ENCODE results near the gene GRP.

The GRP gene

DNA sequence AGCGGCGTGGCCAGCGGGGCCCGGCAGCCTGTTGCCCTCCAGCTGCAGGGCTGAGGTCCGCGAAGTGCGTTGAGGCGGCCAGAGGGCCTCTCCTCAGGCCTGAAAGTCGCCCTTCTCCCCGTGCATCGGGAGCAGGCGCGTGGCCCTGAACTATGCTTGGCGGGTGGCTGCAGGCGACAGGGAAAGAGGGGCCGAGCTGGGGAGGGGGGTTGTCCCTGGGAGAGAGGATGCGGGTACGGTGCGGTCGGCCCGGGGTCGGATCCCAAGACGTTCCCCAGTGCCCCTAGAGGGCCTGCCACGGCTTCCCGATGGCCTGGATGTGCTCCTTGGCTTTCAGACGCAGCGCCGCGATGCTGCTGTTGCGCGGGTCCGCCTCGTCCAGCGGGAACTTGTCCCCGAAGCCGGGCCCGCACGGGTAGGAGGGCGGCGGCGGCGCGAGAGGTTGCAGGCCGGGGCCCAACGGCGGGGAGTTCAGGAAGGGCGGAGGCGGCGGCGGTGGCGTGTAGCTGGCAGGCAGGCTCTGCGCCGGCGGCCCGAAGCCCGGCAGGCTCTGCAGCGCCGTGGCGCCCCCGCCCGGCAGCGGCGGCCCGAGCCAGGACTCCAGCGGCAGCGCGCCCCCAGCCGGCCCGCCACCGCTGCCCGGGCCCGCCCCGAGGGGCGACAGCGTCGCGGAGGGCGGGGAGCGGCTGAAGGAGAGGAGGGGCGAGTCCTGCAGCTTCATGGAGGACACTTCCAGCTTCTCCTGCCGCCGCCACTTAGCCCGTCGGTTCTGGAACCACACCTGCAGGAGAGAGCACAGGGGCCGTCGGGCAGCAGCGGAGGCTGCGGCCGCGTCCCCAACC, 49.0 kb downstream of the GRP start:
- no peak for DNase-seq

DNA sequence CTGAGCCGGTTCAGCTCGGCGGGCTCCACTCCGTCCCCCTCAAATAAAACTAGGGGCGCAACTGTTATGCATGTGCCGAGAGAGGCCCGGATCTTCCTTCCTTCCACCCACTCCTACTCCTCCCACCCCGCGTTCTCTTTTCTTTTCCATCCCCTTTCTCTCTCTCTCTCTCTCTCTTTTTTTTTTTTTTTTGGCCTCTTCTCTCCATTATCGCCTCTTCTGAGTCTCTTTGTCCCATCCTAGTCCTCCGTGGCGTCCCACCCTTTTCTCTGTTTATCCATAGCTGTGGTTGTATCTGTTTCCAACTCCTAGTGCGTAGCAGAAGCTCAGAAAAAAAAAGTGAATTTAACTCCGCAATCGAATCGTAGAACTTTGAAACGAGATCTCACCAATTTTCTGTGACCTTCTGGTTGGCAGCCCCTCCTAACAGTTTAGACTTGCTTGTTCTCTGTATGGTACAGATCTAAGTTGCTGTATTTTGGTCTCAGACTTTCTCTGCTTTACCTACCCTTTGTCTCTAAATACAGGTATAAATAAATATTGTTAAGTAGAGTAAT, 49.7 kb downstream of the GRP start:
- DNase-seq, result no peak

GRCh38 chr18:59270689-59271257, 50.8 kb downstream of the GRP start:
- no peak for DNase-seq

GRCh38 chr18:59271606-59272220, 51.8 kb downstream of the GRP start:
- no peak for DNase-seq

- no peak for DNase-seq
These were observed 52.4 kb downstream of the GRP start for GRCh38 chr18:59272221-59272888.

DNA sequence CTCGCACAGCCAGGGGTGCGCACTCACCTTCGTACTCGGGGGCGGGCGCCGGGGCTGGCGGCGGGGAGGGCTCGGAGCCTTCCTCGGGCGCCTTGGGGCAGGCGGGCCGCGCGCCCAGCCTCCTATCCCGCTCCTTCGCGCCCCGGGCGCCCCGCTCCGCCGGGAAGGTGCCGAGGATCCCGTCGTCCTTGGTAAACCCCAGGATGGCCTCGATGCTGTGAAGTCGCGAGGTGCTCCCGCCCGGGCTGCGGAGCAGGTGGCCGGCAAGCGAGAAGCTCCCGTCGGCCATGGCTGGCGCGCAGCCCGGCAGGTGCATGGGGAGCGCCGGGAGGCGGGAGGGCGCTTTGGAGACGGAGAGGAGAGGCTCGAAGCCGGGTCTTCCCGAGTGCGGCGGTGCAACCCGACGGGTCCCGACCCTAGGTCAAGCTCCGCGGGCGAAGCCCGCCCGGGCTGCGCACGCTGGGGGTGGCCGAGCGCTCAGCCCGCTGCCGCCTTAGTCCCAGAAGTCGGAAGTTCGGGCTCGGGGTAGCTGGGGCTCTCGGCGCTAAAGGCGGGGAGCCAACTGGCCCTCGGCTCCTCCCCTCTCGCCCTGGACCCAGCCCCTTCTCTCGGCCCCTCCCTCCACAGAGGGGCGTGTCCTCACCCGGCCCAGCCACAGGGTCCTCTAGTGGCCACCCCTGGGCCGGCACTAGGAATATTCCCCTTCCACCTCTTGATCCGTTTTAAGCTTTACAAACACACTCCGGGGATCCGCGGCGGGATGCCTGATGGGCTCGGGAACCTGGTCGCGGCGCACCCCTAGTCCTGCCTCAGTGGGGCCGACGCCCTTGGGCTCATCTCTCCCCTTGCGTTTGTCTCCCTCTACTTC, 53.2 kb downstream of the GRP start, which contains the start of gene RAX:
TSS of gene RAX (minus strand) at position 564 of the 868 bp plus-strand sequence. CDS start at position 316, 248 bp downstream.
- DNase-seq, result no peak

GRCh38 chr18:59273759-59274532, 54.0 kb downstream of the GRP start:
- no peak for DNase-seq

DNA sequence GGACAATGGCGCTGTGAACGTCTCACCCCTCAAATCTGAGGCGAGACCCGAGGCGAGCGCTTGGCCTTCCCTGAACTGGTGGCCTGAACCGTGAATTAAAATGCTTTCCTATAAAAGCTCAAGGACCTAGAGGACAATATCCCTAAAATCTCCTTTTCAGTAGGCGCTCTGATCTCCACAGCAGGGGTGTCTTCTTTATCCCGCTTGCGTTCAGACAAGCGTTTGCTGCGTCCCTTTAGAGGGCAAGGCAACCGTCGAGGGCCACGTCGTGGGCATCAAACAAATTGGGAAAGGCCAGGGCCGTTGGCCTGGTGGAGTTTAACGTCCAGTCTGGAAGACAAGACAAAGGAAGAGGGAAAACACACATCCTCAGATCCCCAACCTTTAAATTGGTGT, 54.6 kb downstream of the GRP start:
- no peak for DNase-seq

DNA sequence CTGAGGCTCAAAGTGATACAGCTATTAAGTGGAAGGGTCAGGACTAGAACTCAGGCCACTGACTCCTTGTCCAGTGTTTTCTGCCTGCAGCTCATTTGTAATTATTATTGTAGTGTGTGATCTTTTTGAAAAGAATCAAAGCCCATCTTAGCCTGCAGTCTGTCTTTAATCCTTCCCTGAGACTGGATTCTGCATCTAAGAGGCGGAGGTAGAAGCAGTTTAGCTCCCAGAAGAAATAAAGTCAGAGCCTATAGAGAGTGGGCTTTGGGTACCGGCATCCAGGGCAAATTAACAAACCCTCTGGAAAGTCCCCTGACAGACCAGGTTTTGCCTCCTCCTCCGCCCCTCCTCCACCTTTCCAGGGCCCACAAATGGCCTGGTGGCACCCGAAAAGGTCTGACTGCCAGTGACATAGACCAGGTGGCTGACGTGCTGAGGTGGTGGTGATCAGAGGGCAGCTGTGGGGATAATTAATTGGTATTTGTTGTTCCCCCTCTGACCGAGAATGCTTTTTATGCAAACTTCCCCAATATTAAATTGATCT, 55.5 kb downstream of the GRP start:
- no peak for DNase-seq

GRCh38 chr18:59276047-59276446, 56.1 kb downstream of the GRP start:
- DNase-seq, result no peak

DNA sequence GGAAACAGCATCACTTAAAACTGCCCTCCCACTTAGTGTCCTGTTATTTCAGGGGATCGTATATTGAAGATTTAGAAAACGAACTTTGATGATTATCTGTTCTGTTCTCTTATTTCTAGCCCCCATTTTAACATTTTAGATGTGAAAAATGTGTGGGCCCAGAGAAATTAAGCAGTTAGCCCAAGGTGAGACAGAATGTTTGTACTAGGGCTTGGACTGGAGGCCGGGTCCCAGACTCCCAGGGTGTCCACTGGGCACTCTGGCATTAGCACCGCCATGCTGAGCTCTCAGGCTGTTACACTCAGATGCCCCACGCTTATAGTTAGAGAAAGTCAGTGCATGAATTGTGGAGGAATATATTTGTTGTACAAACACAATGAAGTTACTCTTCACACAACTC, 58.8 kb downstream of the GRP start:
- DNase-seq, result no peak

DNA sequence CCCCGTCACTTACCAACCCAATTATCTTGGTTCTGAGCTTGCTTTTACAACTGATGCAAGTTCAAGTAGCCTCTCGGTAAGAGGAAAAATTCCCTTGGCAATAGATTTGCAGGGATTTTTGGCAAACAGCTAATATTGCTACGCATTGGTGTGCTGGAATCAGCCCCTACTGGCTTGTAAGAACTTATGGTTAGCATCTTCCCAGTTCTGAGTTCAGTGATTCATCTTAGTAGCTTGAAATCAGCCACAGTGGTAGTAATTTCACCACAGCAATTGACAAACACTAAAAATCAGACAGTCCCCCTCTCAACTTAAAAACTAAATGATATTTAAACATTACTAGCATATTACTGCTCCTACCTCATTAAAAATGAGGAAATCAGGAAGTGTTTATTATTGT, 59.2 kb downstream of the GRP start:
- DNase-seq, result no peak

GRCh38 chr18:59279722-59280121, 59.8 kb downstream of the GRP start:
- no peak for DNase-seq
